ENCODE results near the gene C19orf67. TPM values are rescaled to one million over a fixed set of nuclear protein-coding genes. Genes with fewer than 3 reads are reported as not detected.

The C19orf67 gene
- total and polyA plus RNA-seq, 2 of the 13 experiments (the other 11 are each of a cell fraction or from before 2014, with no cell fraction given) = 0.11 to 0.32 TPM

- no peaks in the 10 kb centered on the region for H3K79me2 ChIP-seq (ENCODE audit: insufficient read depth, low read length)
- no peak overlapping the region for H3K4me3 ChIP-seq (replicated peaks in 1 of 3; ENCODE audit: insufficient read depth in 1 of 3, low read depth in 2 of 3, low read length in 3 of 3)
- H2AFZ ChIP-seq (ENCODE audit: low read length) = no peak overlapping the region
- peak overlapping the region; percentile 81 for H3K27ac ChIP-seq (ENCODE audit: extremely low read length, insufficient read depth, low read length)
- no peaks in the 10 kb centered on the region for H3K9me3 ChIP-seq (ENCODE audit: low read length)
- ChIA-PET POLR2A (interaction anchor here (1.2 to 5.7 kb wide), 6 partner anchors 8 to 52 kb away, joined by 3 to 62 read pairs (median 4); partner anchors contain the start of genes MISP3 and RFX1), CTCF (ENCODE audit: low intra/inter-chr PET ratio, low total read pairs) (interaction anchor here (2.3 kb wide), 1 partner anchor 14 kb away, joined by 15 read pairs; the partner anchor contains the start of gene MISP3)
- no TSS peak for BruUV-seq (replicated peaks)
- DNase-seq (ENCODE audit: low spot score) (no peak), ATAC-seq (no peak), FAIRE-seq (no peak)
- intact Hi-C loops (cut with micrococcal nuclease; ENCODE audit: unreplicated experiment) (no loop called here), in situ Hi-C loops (cut with HindIII; ENCODE audit: extremely low pct_ligation_motif_present, low pct_unique_long_range_greater_than_20kb) (loop anchor here (25.0 kb wide), 1 partner anchor 297 kb away; the partner anchor contains the start of genes C19orf53 and MRI1)
- H3K9ac ChIP-seq (ENCODE audit: insufficient read depth, low read depth, low read length) = no peak overlapping the region
- WGBS (ENCODE audit: low lambda C conversion rate) = 62% methylated on average over 15 of the region's 15 CpGs
- H3K27me3 ChIP-seq (ENCODE audit: control insufficient read depth in 1 of 2, insufficient read depth in 2 of 2, low read length in 2 of 2) = no peaks in the 10 kb centered on the region
- peaks cover 39% of the 10 kb centered on the region for H3K4me1 ChIP-seq (ENCODE audit: insufficient read depth, low read length)
- H4K20me1 ChIP-seq (ENCODE audit: insufficient read depth, low read length) = no peaks in the 10 kb centered on the region
- H3K36me3 ChIP-seq (replicated peaks in 1 of 2; ENCODE audit: control insufficient read depth in 1 of 2, insufficient read depth in 2 of 2, low read length in 2 of 2) = no peaks in the 10 kb centered on the region
- H3K4me2 ChIP-seq (ENCODE audit: low read depth, low read length) = no peak overlapping the region
- TF ChIP-seq STAG1 (CRISPR knock-in tag; IDR thresholded peaks at IDR 0.05) (peak; percentile 29; the same call in 1 of the 2 replicates), ZBTB7A (CRISPR knock-in tag; IDR thresholded peaks at IDR 0.05) (peak; percentile 71; the same call in 1 of the 2 replicates), PHF21A (CRISPR knock-in tag; IDR thresholded peaks at IDR 0.05) (0 out of 2 replicates have a peak, but pooled peaks have one; percentile 21), CHD4 (IDR thresholded peaks at IDR 0.05; ENCODE audit: borderline replicate concordance, low read length) (peak; percentile 88; the same call in 1 of the 2 replicates), ZBTB38 (CRISPR knock-in tag; IDR thresholded peaks at IDR 0.05) (0 out of 2 replicates have a peak, but pooled peaks have one; percentile 22), ZBTB7B (CRISPR knock-in tag; IDR thresholded peaks at IDR 0.05) (peak; percentile 60; the same call in 1 of the 2 replicates), CTCF (CRISPR knock-in tag; IDR thresholded peaks at IDR 0.05) (peak; percentile 68), ZNF33B (CRISPR knock-in tag; IDR thresholded peaks at IDR 0.05) (0 out of 2 replicates have a peak, but pooled peaks have one; percentile 8), ZNF773 (CRISPR knock-in tag; IDR thresholded peaks at IDR 0.05; ENCODE audit: borderline replicate concordance) (no peak), IRX3 (CRISPR knock-in tag; IDR thresholded peaks at IDR 0.05; ENCODE audit: borderline replicate concordance, low read depth) (no peak), EHMT2 (IDR thresholded peaks at IDR 0.05; ENCODE audit: borderline replicate concordance, low read depth, low read length) (no peak)
- TF ChIP-seq, protein P1, sequence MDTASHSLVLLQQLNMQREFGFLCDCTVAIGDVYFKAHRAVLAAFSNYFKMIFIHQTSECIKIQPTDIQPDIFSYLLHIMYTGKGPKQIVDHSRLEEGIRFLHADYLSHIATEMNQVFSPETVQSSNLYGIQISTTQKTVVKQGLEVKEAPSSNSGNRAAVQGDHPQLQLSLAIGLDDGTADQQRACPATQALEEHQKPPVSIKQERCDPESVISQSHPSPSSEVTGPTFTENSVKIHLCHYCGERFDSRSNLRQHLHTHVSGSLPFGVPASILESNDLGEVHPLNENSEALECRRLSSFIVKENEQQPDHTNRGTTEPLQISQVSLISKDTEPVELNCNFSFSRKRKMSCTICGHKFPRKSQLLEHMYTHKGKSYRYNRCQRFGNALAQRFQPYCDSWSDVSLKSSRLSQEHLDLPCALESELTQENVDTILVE (CRISPR knock-in tag; IDR thresholded peaks at IDR 0.05) = no peak
- TF ChIP-seq, protein P2, sequence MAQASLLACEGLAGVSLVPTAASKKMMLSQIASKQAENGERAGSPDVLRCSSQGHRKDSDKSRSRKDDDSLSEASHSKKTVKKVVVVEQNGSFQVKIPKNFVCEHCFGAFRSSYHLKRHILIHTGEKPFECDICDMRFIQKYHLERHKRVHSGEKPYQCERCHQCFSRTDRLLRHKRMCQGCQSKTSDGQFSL (CRISPR knock-in tag; IDR thresholded peaks at IDR 0.05) = peak; percentile 2; the same call in 1 of the 2 replicates
- TF ChIP-seq, protein P3, sequence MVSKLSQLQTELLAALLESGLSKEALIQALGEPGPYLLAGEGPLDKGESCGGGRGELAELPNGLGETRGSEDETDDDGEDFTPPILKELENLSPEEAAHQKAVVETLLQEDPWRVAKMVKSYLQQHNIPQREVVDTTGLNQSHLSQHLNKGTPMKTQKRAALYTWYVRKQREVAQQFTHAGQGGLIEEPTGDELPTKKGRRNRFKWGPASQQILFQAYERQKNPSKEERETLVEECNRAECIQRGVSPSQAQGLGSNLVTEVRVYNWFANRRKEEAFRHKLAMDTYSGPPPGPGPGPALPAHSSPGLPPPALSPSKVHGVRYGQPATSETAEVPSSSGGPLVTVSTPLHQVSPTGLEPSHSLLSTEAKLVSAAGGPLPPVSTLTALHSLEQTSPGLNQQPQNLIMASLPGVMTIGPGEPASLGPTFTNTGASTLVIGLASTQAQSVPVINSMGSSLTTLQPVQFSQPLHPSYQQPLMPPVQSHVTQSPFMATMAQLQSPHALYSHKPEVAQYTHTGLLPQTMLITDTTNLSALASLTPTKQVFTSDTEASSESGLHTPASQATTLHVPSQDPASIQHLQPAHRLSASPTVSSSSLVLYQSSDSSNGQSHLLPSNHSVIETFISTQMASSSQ (IDR thresholded peaks at IDR 0.05; ENCODE audit: low read depth) = no peak
- TF ChIP-seq, protein P3 (CRISPR knock-in tag; IDR thresholded peaks at IDR 0.05; ENCODE audit: borderline replicate concordance) = no peak
Measured at GRCh38 chr19:14059093-14059480, 26.5 kb downstream of the C19orf67 start.
